D341Med (cell line): ENCODE measurements around the gene EMC7.
"Not testable (repeated sequence)": the region's sequence is repeated elsewhere in the genome, so short reads cannot be mapped to it uniquely, and the experiment has no call there.

Source experiments
- DNase-seq: peaks from one replicate; pipeline ENCODE4 v3.0.0; 2012; ENCODE audit warnings: low spot score

Gene EMC7

GRCh38 chr15:34101366-34102174 is at the start of gene EMC7, which contains the start of gene PGBD4:
Gene EMC7 (minus strand): TSS chr15:34101862. CDS start chr15:34101839, 23 bp downstream.
Gene PGBD4 (plus strand): TSS chr15:34102083. CDS start chr15:34102532, 449 bp downstream.
- DNase-seq = peak; percentile 95

- no peak for DNase-seq
These were observed 45.9 kb upstream of the EMC7 start for GRCh38 chr15:34147371-34148140.

- DNase-seq = no peak
These were observed 31.8 kb upstream of the EMC7 start for GRCh38 chr15:34133511-34133910.

- DNase-seq = no peak
These were observed 31.2 kb upstream of the EMC7 start for GRCh38 chr15:34132881-34133280.

- DNase-seq = no peak
These were observed 27.2 kb upstream of the EMC7 start for GRCh38 chr15:34128898-34129297.

GRCh38 chr15:34126522-34126921 is 24.9 kb upstream of the EMC7 start:
- DNase-seq = no peak

GRCh38 chr15:34125945-34126344 is 24.3 kb upstream of the EMC7 start:
- no peak for DNase-seq

GRCh38 chr15:34124651-34125050 is 23.0 kb upstream of the EMC7 start:
- no peak for DNase-seq

GRCh38 chr15:34122771-34123183 is 21.1 kb upstream of the EMC7 start:
- no peak for DNase-seq

GRCh38 chr15:34121786-34122185 is 20.1 kb upstream of the EMC7 start:
- DNase-seq = not testable (repeated sequence)

- not testable (repeated sequence) for DNase-seq
These were observed 18.8 kb upstream of the EMC7 start for GRCh38 chr15:34120420-34120819.

- peak; percentile 63 for DNase-seq
These were observed 17.6 kb upstream of the EMC7 start for GRCh38 chr15:34119291-34119690.

GRCh38 chr15:34116620-34117019 is 15.0 kb upstream of the EMC7 start:
- peak; percentile 24 for DNase-seq

GRCh38 chr15:34114739-34115138 is 13.1 kb upstream of the EMC7 start:
- DNase-seq = no peak

GRCh38 chr15:34114215-34114614 is 12.6 kb upstream of the EMC7 start:
- DNase-seq = no peak

- DNase-seq = no peak
These were observed 9.8 kb upstream of the EMC7 start for GRCh38 chr15:34111488-34111887.

- peak; percentile 37 for DNase-seq
These were observed 8.4 kb upstream of the EMC7 start for GRCh38 chr15:34109797-34110663.

- DNase-seq = no peak
These were observed 5.7 kb upstream of the EMC7 start for GRCh38 chr15:34107315-34107714.

GRCh38 chr15:34106423-34106822 is 4.8 kb upstream of the EMC7 start:
- no peak for DNase-seq

- DNase-seq = no peak
These were observed 688 bp upstream of the EMC7 start for GRCh38 chr15:34102175-34102925.

- DNase-seq = no peak
These were observed 1.7 kb downstream of the EMC7 start for GRCh38 chr15:34099914-34100313.
